ENCODE measurements around the gene POC1B.

DNA sequence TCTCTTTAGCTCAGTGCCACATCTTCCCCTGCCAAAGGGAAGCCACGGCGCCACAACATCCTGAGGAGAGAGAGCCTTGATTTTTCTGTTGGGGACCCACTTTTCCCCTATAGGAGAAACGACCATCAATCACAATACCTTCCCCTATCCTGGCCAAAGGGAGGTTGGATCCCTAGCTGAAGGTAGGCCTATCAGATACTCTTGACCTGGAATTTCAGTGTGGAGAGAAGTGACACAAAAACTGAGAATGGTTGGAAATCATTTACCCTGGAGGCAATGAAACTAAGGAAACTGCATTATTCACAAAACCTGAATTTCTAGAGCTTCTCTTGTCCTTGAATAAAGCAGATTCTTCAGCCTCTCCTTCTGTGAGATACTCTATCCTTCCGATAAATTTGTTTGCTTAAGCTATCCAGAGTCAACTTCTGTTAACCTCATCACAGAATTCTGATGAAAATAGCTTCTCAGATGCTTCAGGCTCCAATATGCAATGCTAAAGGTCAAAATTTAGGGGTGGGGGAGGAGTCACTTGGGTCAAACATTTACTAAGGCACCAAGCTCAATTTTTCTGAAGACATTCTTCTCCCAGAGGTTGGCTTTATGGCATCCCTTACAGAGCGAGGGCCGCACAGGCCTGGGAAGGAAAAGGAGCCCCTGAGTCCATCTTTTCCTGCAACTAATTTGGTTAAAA lies 146.6 kb downstream of the POC1B start:
- TF ChIP-seq ISL1 (CRISPR knock-in tag; IDR thresholded peaks at IDR 0.05) (no peak), ZNF565 (CRISPR knock-in tag; conservative IDR thresholded peaks at IDR 0.05; ENCODE audit: low read depth) (no peak), ZFP30 (CRISPR knock-in tag; IDR thresholded peaks at IDR 0.05) (no peak), ARNTL (CRISPR knock-in tag; IDR thresholded peaks at IDR 0.05; ENCODE audit: borderline replicate concordance, low read depth) (no peak), PPARA (CRISPR knock-in tag; IDR thresholded peaks at IDR 0.05; ENCODE audit: borderline replicate concordance) (no peak), TOX (CRISPR knock-in tag; IDR thresholded peaks at IDR 0.05; ENCODE audit: borderline replicate concordance) (no peak), ZC3H10 (CRISPR knock-in tag; IDR thresholded peaks at IDR 0.05) (no peak), ZNF8 (CRISPR knock-in tag; IDR thresholded peaks at IDR 0.05) (no peak), ZFP3 (CRISPR knock-in tag; IDR thresholded peaks at IDR 0.05) (no peak)
- TF ChIP-seq, protein P1, sequence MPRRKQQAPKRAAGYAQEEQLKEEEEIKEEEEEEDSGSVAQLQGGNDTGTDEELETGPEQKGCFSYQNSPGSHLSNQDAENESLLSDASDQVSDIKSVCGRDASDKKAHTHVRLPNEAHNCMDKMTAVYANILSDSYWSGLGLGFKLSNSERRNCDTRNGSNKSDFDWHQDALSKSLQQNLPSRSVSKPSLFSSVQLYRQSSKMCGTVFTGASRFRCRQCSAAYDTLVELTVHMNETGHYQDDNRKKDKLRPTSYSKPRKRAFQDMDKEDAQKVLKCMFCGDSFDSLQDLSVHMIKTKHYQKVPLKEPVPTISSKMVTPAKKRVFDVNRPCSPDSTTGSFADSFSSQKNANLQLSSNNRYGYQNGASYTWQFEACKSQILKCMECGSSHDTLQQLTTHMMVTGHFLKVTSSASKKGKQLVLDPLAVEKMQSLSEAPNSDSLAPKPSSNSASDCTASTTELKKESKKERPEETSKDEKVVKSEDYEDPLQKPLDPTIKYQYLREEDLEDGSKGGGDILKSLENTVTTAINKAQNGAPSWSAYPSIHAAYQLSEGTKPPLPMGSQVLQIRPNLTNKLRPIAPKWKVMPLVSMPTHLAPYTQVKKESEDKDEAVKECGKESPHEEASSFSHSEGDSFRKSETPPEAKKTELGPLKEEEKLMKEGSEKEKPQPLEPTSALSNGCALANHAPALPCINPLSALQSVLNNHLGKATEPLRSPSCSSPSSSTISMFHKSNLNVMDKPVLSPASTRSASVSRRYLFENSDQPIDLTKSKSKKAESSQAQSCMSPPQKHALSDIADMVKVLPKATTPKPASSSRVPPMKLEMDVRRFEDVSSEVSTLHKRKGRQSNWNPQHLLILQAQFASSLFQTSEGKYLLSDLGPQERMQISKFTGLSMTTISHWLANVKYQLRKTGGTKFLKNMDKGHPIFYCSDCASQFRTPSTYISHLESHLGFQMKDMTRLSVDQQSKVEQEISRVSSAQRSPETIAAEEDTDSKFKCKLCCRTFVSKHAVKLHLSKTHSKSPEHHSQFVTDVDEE (CRISPR knock-in tag; IDR thresholded peaks at IDR 0.05): no peak
- TF ChIP-seq, protein P2, sequence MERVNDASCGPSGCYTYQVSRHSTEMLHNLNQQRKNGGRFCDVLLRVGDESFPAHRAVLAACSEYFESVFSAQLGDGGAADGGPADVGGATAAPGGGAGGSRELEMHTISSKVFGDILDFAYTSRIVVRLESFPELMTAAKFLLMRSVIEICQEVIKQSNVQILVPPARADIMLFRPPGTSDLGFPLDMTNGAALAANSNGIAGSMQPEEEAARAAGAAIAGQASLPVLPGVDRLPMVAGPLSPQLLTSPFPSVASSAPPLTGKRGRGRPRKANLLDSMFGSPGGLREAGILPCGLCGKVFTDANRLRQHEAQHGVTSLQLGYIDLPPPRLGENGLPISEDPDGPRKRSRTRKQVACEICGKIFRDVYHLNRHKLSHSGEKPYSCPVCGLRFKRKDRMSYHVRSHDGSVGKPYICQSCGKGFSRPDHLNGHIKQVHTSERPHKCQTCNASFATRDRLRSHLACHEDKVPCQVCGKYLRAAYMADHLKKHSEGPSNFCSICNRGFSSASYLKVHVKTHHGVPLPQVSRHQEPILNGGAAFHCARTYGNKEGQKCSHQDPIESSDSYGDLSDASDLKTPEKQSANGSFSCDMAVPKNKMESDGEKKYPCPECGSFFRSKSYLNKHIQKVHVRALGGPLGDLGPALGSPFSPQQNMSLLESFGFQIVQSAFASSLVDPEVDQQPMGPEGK (CRISPR knock-in tag; IDR thresholded peaks at IDR 0.05; ENCODE audit: borderline replicate concordance): no peak

All from SK-N-SH treated with all-trans-retinoic acid at 6 μM for 48 hours (cell line).